Measurements from ENCODE around the gene TRAPPC12.

Gene TRAPPC12

DNA sequence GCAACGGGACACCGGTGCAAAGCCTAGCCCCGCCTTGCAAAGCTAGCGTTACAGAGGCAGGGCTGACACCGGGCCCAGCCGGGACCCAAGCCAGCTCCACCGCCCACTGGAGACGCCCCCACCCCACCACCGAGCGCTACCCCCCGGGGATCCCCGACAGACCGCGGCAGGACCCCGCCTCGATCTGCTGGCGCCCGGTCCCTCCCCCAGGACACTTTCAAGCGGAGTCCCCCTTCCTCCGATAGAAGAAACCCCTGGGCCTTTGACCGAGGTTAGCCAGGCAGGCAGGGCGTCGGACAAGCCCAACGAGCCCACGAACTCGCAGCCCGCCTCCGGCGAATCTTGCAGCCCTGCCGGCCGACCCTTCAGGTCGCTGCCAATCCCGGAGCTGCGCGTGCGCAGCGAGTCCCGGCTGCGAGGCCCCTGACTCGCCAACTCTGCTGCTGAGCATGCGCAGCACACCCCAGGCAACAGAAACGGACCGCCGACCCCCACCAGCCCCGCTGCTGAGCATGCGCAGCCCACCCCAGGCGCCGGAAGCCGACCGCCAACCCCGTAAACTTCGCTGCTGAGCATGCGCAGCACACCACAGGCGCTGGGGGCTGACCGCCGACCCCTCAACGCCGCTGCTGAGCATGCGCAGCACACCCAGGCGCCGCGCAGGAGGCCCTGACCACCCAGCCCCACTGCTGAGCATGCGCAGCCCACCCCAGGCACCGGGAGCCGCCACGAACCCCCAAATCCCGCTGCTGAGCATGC is 139.2 kb downstream of the TRAPPC12 start:
- ATAC-seq, result peak; percentile 78
- TF ChIP-seq CSRNP3 (CRISPR knock-in tag; IDR thresholded peaks at IDR 0.05) (no peak), ZFP3 (CRISPR knock-in tag; IDR thresholded peaks at IDR 0.05) (no peak), ISL1 (CRISPR knock-in tag; IDR thresholded peaks at IDR 0.05) (no peak), TCF4 (CRISPR knock-in tag; IDR thresholded peaks at IDR 0.05; ENCODE audit: borderline replicate concordance) (no peak), ESRRG (CRISPR knock-in tag; IDR thresholded peaks at IDR 0.05) (no peak), PPARA (CRISPR knock-in tag; IDR thresholded peaks at IDR 0.05; ENCODE audit: borderline replicate concordance) (no peak), ARNTL (CRISPR knock-in tag; IDR thresholded peaks at IDR 0.05; ENCODE audit: borderline replicate concordance, low read depth) (no peak), ZNF565 (CRISPR knock-in tag; conservative IDR thresholded peaks at IDR 0.05; ENCODE audit: low read depth) (no peak), ZNF70 (CRISPR knock-in tag; IDR thresholded peaks at IDR 0.05) (no peak), ZFP30 (CRISPR knock-in tag; IDR thresholded peaks at IDR 0.05) (no peak), SNAI2 (CRISPR knock-in tag; IDR thresholded peaks at IDR 0.05) (no peak)

GRCh38 chr2:3519255-3520205 is 140.0 kb downstream of the TRAPPC12 start, which contains the start of gene ADI1:
ADI1 (minus strand) TSS chr2:3519531; CDS start chr2:3519487, 44 bp downstream.
- TF ChIP-seq ZFP3 (CRISPR knock-in tag; IDR thresholded peaks at IDR 0.05), result 0 out of 2 replicates have a peak, but pooled peaks have one; percentile 41
- no peak for TF ChIP-seq OSR1 (CRISPR knock-in tag; IDR thresholded peaks at IDR 0.05)
- TF ChIP-seq CREB5 (CRISPR knock-in tag; IDR thresholded peaks at IDR 0.05; ENCODE audit: low read depth), result no peak
- TF ChIP-seq TOX (CRISPR knock-in tag; IDR thresholded peaks at IDR 0.05; ENCODE audit: borderline replicate concordance), result no peak
- no peak for TF ChIP-seq ESRRG (CRISPR knock-in tag; IDR thresholded peaks at IDR 0.05)
- ATAC-seq, result peak; percentile 86

DNA sequence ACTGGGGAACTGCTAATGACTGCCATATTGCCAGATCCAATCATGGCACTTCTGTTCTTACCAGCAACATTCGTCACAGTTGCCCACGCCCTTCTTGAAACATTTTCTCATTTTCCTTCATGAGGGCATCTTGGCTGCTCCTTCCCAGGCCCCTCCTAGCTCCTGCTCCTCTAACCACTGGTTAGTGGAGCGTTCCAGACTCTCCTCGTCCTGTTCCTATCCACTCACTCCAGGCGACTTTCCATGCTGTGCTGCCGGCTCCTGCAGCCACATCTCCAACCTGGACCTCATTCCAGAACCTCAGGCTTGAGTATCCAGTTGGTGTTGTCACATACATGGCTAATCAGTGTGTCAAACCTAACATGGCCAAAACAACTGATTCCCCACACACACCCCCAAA is 141.1 kb downstream of the TRAPPC12 start:
- ATAC-seq, result no peak
- no peak for TF ChIP-seq GLIS3 (CRISPR knock-in tag; IDR thresholded peaks at IDR 0.05)
- TF ChIP-seq ZFP30 (CRISPR knock-in tag; IDR thresholded peaks at IDR 0.05), result no peak
- TF ChIP-seq SNAI2 (CRISPR knock-in tag; IDR thresholded peaks at IDR 0.05), result no peak
- TF ChIP-seq OSR1 (CRISPR knock-in tag; IDR thresholded peaks at IDR 0.05), result no peak
- no peak for TF ChIP-seq BACH2 (CRISPR knock-in tag; IDR thresholded peaks at IDR 0.05; ENCODE audit: borderline replicate concordance)
- no peak for TF ChIP-seq TOX (CRISPR knock-in tag; IDR thresholded peaks at IDR 0.05; ENCODE audit: borderline replicate concordance)
- no peak for TF ChIP-seq ESRRG (CRISPR knock-in tag; IDR thresholded peaks at IDR 0.05)
- TF ChIP-seq ZC3H10 (CRISPR knock-in tag; IDR thresholded peaks at IDR 0.05), result no peak
- TF ChIP-seq TCF4 (CRISPR knock-in tag; IDR thresholded peaks at IDR 0.05; ENCODE audit: borderline replicate concordance), result no peak
- no peak for TF ChIP-seq PPARA (CRISPR knock-in tag; IDR thresholded peaks at IDR 0.05; ENCODE audit: borderline replicate concordance)
- no peak for TF ChIP-seq CREB5 (CRISPR knock-in tag; IDR thresholded peaks at IDR 0.05; ENCODE audit: low read depth)
- no peak for TF ChIP-seq ZFP3 (CRISPR knock-in tag; IDR thresholded peaks at IDR 0.05)
- no peak for TF ChIP-seq ISL1 (CRISPR knock-in tag; IDR thresholded peaks at IDR 0.05)
- TF ChIP-seq, protein P1, sequence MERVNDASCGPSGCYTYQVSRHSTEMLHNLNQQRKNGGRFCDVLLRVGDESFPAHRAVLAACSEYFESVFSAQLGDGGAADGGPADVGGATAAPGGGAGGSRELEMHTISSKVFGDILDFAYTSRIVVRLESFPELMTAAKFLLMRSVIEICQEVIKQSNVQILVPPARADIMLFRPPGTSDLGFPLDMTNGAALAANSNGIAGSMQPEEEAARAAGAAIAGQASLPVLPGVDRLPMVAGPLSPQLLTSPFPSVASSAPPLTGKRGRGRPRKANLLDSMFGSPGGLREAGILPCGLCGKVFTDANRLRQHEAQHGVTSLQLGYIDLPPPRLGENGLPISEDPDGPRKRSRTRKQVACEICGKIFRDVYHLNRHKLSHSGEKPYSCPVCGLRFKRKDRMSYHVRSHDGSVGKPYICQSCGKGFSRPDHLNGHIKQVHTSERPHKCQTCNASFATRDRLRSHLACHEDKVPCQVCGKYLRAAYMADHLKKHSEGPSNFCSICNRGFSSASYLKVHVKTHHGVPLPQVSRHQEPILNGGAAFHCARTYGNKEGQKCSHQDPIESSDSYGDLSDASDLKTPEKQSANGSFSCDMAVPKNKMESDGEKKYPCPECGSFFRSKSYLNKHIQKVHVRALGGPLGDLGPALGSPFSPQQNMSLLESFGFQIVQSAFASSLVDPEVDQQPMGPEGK (CRISPR knock-in tag; IDR thresholded peaks at IDR 0.05; ENCODE audit: borderline replicate concordance), result no peak
- TF ChIP-seq RARB (CRISPR knock-in tag; IDR thresholded peaks at IDR 0.05), result no peak

DNA sequence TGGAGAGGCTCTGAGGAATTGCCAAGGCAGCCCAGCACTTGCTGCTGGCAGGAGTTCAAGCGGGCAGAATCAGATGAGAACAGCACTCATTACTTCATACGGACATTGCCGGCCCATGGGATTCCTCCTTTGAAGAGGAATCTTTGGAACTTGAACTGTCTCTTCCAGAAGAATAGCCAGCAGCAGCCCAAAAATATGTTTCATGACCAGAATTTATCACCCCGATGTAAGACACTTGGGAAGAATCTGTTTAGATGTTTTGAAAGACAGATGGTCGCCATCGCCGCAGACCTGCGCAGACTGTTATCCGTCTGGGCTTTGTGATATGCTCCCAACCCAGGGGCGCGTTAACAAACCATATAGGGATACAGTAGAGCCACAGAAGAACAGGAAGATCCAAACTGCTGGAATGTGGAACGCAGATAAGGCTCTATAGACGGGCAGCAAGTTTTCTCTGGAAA is 143.5 kb downstream of the TRAPPC12 start:
- ATAC-seq, result no peak
- TF ChIP-seq BACH2 (CRISPR knock-in tag; IDR thresholded peaks at IDR 0.05; ENCODE audit: borderline replicate concordance), result no peak
- no peak for TF ChIP-seq ESRRG (CRISPR knock-in tag; IDR thresholded peaks at IDR 0.05)
- TF ChIP-seq, protein P2, sequence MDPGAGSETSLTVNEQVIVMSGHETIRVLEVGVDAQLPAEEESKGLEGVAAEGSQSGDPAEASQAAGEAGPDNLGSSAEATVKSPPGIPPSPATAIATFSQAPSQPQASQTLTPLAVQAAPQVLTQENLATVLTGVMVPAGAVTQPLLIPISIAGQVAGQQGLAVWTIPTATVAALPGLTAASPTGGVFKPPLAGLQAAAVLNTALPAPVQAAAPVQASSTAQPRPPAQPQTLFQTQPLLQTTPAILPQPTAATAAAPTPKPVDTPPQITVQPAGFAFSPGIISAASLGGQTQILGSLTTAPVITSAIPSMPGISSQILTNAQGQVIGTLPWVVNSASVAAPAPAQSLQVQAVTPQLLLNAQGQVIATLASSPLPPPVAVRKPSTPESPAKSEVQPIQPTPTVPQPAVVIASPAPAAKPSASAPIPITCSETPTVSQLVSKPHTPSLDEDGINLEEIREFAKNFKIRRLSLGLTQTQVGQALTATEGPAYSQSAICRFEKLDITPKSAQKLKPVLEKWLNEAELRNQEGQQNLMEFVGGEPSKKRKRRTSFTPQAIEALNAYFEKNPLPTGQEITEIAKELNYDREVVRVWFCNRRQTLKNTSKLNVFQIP (CRISPR knock-in tag; IDR thresholded peaks at IDR 0.05; ENCODE audit: borderline replicate concordance, low read depth), result no peak
- TF ChIP-seq GLIS3 (CRISPR knock-in tag; IDR thresholded peaks at IDR 0.05), result no peak
- TF ChIP-seq, protein P3, sequence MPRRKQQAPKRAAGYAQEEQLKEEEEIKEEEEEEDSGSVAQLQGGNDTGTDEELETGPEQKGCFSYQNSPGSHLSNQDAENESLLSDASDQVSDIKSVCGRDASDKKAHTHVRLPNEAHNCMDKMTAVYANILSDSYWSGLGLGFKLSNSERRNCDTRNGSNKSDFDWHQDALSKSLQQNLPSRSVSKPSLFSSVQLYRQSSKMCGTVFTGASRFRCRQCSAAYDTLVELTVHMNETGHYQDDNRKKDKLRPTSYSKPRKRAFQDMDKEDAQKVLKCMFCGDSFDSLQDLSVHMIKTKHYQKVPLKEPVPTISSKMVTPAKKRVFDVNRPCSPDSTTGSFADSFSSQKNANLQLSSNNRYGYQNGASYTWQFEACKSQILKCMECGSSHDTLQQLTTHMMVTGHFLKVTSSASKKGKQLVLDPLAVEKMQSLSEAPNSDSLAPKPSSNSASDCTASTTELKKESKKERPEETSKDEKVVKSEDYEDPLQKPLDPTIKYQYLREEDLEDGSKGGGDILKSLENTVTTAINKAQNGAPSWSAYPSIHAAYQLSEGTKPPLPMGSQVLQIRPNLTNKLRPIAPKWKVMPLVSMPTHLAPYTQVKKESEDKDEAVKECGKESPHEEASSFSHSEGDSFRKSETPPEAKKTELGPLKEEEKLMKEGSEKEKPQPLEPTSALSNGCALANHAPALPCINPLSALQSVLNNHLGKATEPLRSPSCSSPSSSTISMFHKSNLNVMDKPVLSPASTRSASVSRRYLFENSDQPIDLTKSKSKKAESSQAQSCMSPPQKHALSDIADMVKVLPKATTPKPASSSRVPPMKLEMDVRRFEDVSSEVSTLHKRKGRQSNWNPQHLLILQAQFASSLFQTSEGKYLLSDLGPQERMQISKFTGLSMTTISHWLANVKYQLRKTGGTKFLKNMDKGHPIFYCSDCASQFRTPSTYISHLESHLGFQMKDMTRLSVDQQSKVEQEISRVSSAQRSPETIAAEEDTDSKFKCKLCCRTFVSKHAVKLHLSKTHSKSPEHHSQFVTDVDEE (CRISPR knock-in tag; IDR thresholded peaks at IDR 0.05), result no peak
- no peak for TF ChIP-seq ZC3H10 (CRISPR knock-in tag; IDR thresholded peaks at IDR 0.05)
- peak; percentile 60; the same call in 1 of the 2 replicates for TF ChIP-seq CSDC2 (CRISPR knock-in tag; IDR thresholded peaks at IDR 0.05)
- TF ChIP-seq ISL1 (CRISPR knock-in tag; IDR thresholded peaks at IDR 0.05), result peak; percentile 47; the same call in 1 of the 2 replicates
- no peak for TF ChIP-seq PPARA (CRISPR knock-in tag; IDR thresholded peaks at IDR 0.05; ENCODE audit: borderline replicate concordance)

All from SK-N-SH treated with all-trans-retinoic acid at 6 μM for 48 hours (cell line).